HG02840 (cell line): ENCODE measurements around the gene HEMGN.
"Not testable (repeated sequence)": the region's sequence is repeated elsewhere in the genome, so short reads cannot be mapped to it uniquely, and the experiment has no call there.

Experiments used
- ATAC-seq: cut with Tn5 transposase; IDR thresholded peaks from one replicate; pipeline ENCODE4 v1.9.1; 2021; ENCODE audit warnings: mild to moderate bottlenecking, moderate library complexity, moderate number of reproducible peaks; ENCODE audit not compliant: unreplicated experiment, low FRiP score

Gene HEMGN

GRCh38 chr9:97938081-97938644 is at the start of gene HEMGN:
Gene HEMGN (minus strand): TSS chr9:97938172. CDS start chr9:97938136, 36 bp downstream.
- no peak for ATAC-seq

DNA sequence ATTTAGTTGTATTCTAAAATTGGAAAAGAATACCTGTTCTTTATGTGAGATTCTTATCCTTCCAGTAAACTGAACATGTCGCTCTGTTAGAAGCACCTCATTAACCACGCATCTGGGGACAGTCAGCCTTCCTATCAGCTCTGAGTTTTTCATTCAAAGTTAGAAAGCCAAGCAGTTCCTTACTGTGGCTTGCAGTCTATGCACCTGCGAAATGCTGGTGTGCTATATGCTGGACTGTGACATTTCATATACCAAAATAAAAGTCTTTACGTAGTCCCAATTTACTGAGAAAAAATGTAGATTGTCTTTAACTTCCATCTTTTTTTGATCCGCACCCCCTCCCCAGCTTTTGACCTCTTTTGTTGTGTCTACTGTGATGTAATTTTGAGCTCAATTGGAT is 49.5 kb upstream of the HEMGN start:
- ATAC-seq = no peak

- peak; percentile 13 for ATAC-seq
Measured at GRCh38 chr9:97985058-97985861, 47.3 kb upstream of the HEMGN start.

DNA sequence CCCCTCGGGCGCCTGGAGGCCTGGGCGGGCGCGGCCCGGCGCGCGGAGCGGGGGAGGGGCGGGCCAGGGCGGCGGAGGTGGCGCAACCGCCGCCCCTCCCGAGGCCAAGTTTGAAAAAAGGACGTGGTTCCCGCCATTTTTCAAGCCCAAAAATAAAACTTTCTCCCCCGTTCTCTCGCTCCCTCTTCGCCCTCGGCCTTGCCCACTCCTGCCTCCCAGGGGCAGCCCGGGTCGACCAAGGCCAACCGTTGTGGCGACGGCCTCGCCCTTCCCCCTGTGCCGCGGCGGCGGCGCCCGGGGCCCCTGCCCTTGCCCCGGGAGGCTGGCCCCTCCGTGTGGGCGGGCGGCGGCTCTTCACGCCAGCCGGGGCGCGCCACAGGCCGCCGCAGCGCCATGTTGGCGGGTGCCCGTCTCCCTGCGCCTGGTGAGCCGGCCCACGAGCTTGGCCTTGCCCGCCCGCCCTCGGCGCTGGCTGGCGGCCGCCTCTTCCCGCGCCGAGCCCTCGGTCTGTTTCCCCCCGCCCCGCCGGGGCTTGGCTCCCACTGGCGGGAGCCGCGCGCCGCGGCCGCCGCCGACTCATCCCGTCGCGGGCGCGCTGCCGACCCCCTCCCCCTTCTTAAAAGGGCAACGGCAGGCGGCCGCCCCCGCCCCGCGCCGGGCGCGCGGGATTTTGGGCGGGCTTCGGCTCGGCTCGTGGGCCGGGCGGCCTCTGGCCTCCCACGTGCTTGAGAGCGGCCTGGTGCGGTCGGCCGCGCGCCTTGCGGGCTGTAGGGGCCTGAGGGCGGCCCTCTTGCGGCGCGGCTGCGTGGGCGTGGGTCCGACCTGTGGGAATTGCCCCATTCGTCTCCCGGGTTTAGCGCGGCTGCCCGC is 46.5 kb upstream of the HEMGN start:
- peak; percentile 28 for ATAC-seq

- peak; percentile 11 for ATAC-seq
Measured at GRCh38 chr9:97983589-97984187, 45.7 kb upstream of the HEMGN start.

DNA sequence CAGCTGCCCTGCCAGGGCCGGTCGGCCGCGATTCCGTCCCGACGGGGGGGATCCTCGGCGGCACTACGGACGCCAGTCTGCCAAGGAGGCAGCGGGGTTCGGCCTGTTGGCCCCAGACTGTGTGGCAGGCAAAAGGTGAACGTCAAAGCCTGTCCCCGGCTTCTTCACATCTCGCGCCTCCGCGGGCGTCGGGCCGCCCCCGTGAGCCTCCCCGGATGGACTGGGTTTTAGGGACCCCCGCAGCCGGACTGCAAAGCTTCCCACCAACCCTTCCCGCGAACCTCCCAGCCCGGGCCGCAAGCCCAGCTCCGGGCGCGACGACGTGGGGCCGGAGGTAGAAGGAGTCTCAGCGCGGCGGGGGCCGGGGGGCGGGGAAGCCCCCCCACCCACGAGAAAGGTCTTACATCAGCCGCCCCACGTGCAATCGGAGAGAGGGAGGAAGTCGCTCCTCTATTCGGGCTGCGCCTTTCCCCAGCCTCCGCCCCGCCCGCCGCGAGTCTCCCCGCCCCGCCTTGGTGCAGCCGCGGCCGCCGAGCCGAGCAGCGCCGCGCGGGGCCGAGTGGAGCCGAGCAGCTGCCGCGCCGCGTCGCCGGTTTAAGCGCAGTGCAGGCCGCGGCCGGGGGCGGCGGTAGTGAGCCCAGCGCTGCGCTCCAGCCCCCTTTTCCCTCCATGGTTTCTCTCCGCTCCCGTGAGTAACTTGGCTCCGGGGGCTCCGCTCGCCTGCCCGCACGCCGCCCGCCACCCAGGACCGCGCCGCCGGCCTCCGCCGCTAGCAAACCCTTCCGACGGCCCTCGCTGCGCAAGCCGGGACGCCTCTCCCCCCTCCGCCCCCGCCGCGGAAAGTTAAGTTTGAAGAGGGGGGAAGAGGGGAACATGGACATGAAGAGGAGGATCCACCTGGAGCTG is 45.0 kb upstream of the HEMGN start, which contains the start of gene ANP32B:
TSS of gene ANP32B (plus strand) at position 659 of the 906 bp plus-strand sequence. CDS start at position 874, 215 bp downstream.
- peak; percentile 62 for ATAC-seq

GRCh38 chr9:97981846-97982682 is 44.1 kb upstream of the HEMGN start:
- no peak for ATAC-seq

GRCh38 chr9:97980918-97981845 is 43.2 kb upstream of the HEMGN start:
- ATAC-seq = no peak

DNA sequence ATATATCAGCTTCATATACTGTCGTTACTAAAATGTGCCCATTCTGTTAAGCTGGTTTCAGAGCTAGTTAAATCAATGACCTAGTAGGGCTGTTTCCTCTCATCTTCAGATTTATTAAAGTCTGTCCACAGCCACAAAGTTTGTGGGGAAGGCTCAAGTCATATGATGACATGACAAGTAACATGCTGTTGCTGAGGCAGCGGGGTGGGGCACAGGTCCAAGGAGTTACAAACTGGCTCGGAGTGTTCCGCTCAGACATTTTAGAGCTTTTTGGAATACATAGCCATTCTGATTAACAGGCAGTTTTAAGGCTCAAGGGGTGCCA is 42.5 kb upstream of the HEMGN start:
- no peak for ATAC-seq

DNA sequence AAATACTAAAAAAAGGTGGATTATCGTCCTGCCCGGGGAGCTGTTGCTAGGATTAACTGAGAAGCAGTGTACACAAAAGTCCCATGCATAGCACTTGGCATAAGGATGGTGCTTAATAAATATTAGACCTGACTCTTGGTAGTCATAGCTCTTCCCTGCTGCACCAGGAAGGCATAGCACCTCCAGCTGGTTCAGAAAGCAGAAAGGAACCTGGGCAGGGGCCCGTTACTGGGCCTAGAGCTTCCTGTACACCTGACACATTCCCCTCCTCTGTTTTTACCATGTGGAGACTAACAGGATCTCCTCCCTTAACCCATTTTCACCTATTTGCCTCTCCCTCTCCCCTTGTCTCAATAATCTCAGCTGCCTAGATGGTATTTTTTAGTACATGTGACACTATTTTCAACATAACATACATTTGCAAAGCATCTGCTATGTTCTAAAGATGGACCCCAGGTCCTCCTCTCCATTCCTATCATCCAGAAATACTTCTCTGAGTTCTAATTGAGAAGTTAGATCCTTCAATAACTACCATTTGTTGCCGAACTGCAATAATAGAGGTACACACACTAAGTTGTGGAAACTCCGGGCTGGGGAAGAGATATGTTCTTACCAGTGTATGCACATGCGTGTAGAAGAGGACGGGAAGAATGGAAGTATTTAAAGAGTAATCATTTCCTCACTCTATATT is 42.0 kb upstream of the HEMGN start:
- ATAC-seq = no peak

DNA sequence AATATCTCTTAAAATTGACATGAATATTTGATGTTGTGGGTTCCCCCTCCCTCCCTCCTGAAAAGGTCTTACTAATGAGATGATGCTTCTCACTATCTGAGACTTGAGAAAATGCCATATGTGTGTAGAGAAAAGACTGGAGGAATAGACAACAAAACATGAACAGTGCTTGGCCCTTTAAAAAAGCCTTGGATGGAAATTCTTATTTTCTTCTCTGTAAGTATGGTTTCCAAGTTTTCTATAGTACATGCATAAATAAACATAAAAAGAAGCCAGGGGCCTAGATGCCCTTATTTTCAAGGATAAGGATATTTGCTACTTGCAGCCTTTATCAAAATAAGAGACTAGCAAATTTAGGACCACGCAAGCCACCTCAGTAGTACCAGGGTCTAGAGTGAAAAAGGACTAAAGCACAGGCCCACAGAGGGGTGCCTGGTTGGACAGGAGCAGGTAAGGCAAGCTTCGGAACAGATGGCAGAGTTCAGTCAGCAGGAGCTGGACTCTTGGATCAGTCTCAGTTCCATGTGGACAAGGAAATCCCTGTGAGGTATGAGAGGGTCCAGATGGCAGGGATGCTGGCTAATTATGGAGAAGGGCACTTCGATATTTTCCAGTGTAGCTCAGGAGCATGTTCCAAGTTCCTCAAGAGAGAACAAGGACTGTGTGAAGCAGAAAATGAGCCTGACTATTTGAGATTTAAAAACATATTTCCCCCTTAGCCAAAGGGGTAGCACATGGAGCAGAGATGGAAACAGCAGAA is 40.6 kb upstream of the HEMGN start:
- ATAC-seq = no peak

GRCh38 chr9:97976633-97977032 is 38.7 kb upstream of the HEMGN start:
- not testable (repeated sequence) for ATAC-seq

GRCh38 chr9:97975376-97975775 is 37.4 kb upstream of the HEMGN start:
- ATAC-seq = no peak

GRCh38 chr9:97972753-97973152 is 34.8 kb upstream of the HEMGN start:
- ATAC-seq = no peak

GRCh38 chr9:97970165-97970564 is 32.2 kb upstream of the HEMGN start:
- ATAC-seq = no peak

- no peak for ATAC-seq
Measured at GRCh38 chr9:97969014-97969413, 31.0 kb upstream of the HEMGN start.

GRCh38 chr9:97966493-97966892 is 28.5 kb upstream of the HEMGN start:
- ATAC-seq = no peak
